Ectodermal cell (in vitro differentiated cells): ENCODE results near the gene BUD31.
"Not testable (repeated sequence)": the region's sequence is repeated elsewhere in the genome, so short reads cannot be mapped to it uniquely, and the experiment has no call there.

ENCODE experiments used
- H3K27ac ChIP-seq: 2 replicates; pipeline ENCODE4 v1.7.0; 2013; ENCODE audit warnings: mild to moderate bottlenecking, low read depth, low read length; ENCODE audit not compliant: insufficient read depth, poor library complexity, severe bottlenecking
- H3K27me3 ChIP-seq: 2 replicates; pipeline ENCODE4 v1.7.0; 2013; ENCODE audit warnings: mild to moderate bottlenecking, low read length; ENCODE audit not compliant: insufficient read depth, control insufficient read depth, poor library complexity, severe bottlenecking
- H3K36me3 ChIP-seq: one replicate; pipeline ENCODE4 v1.7.0; 2013; ENCODE audit warnings: low read length; ENCODE audit not compliant: control insufficient read depth, insufficient read depth
- H3K4me1 ChIP-seq: one replicate; pipeline ENCODE4 v1.7.0; 2013; ENCODE audit warnings: low read length; ENCODE audit not compliant: control insufficient read depth, insufficient read depth
- H3K4me3 ChIP-seq: 2 replicates; pipeline ENCODE4 v1.7.0; 2013; ENCODE audit warnings: low read depth, low read length, control low read depth; ENCODE audit not compliant: insufficient read depth
- H3K9me3 ChIP-seq: 2 replicates; pipeline ENCODE4 v1.7.0; 2013; ENCODE audit warnings: mild to moderate bottlenecking, low read length, moderate library complexity; ENCODE audit not compliant: control insufficient read depth
- WGBS, 2 experiments: methylation state at CpG; one replicate each; pipeline ENCODE4 v1.1.7; 2013; ENCODE audit warnings: missing lambda C conversion rate in 2 of 2; 5-methylcytosine and 5-hydroxymethylcytosine counted together

The BUD31 gene

GRCh38 chr7:99372275-99373090 is 36.3 kb upstream of the BUD31 start:
- Histone ChIP-seq H3K27ac (no peak overlapping the region), H3K36me3 (no peaks in the 10 kb centered on the region), H3K4me1 (no peaks in the 10 kb centered on the region), H3K4me3 (no peak overlapping the region), H3K9me3 (no peaks in the 10 kb centered on the region), H3K27me3 (no peaks in the 10 kb centered on the region)
- 82% methylated on average over 21 of the region's 21 CpGs for WGBS, 2 experiments

GRCh38 chr7:99373091-99374066 is 35.4 kb upstream of the BUD31 start:
- Histone ChIP-seq H3K4me1 (no peaks in the 10 kb centered on the region), H3K36me3 (no peaks in the 10 kb centered on the region), H3K4me3 (peak overlapping the region; percentile 71), H3K9me3 (no peaks in the 10 kb centered on the region), H3K27ac (no peak overlapping the region), H3K27me3 (no peaks in the 10 kb centered on the region)
- WGBS, 2 experiments, result 86 to 87% methylated on average over 41 of the region's 41 CpGs

- WGBS, 2 experiments, result 1% methylated on average over 95 of the region's 95 CpGs
- no peak within 1 kb of the TSS for H3K27ac ChIP-seq
- H3K27me3 ChIP-seq, result no peaks in the 10 kb centered on the region
- no peaks in the 10 kb centered on the region for H3K36me3 ChIP-seq
- peak within 1 kb of the TSS; percentile 71 for H3K4me3 ChIP-seq
- H3K9me3 ChIP-seq, result no peaks in the 10 kb centered on the region
- H3K4me1 ChIP-seq, result no peaks in the 10 kb centered on the region
Measured at GRCh38 chr7:99374111-99375064, 34.4 kb upstream of the BUD31 start, which contains the start of gene ARPC1B. Gene ARPC1B, plus strand, starts transcription at chr7:99374730. Its CDS starts 10,985 bp downstream, at chr7:99385715.

- no peaks in the 10 kb centered on the region for H3K9me3 ChIP-seq
- H3K27ac ChIP-seq, result no peak overlapping the region
- WGBS, 2 experiments, result 6 to 8% methylated on average over 58 of the region's 58 CpGs
- H3K27me3 ChIP-seq, result no peaks in the 10 kb centered on the region
- H3K4me1 ChIP-seq, result no peaks in the 10 kb centered on the region
- no peaks in the 10 kb centered on the region for H3K36me3 ChIP-seq
- H3K4me3 ChIP-seq, result peak overlapping the region; percentile 71
Measured at GRCh38 chr7:99375070-99375807, 33.5 kb upstream of the BUD31 start.

GRCh38 chr7:99379043-99379577 is 29.7 kb upstream of the BUD31 start:
- Histone ChIP-seq H3K4me3 (no peak overlapping the region), H3K4me1 (no peaks in the 10 kb centered on the region), H3K9me3 (no peaks in the 10 kb centered on the region), H3K27me3 (no peaks in the 10 kb centered on the region), H3K36me3 (no peaks in the 10 kb centered on the region), H3K27ac (no peak overlapping the region)
- 86 to 90% methylated on average over 7 of the region's 7 CpGs for WGBS, 2 experiments

- H3K27me3 ChIP-seq, H3K4me1 ChIP-seq, H3K9me3 ChIP-seq, H3K4me3 ChIP-seq, H3K27ac ChIP-seq, H3K36me3 ChIP-seq: not testable (repeated sequence)
- 91 to 95% methylated on average over 7 of the region's 7 CpGs for WGBS, 2 experiments
Measured at GRCh38 chr7:99379693-99380031, 29.1 kb upstream of the BUD31 start.

GRCh38 chr7:99380032-99380822 is 28.5 kb upstream of the BUD31 start:
- H3K4me1 ChIP-seq, result no peaks in the 10 kb centered on the region
- H3K27ac ChIP-seq, result no peak overlapping the region
- no peak overlapping the region for H3K4me3 ChIP-seq
- H3K9me3 ChIP-seq, result no peaks in the 10 kb centered on the region
- H3K27me3 ChIP-seq, result no peaks in the 10 kb centered on the region
- 91 to 92% methylated on average over 12 of the region's 12 CpGs for WGBS, 2 experiments
- no peaks in the 10 kb centered on the region for H3K36me3 ChIP-seq

- Histone ChIP-seq H3K27me3 (no peaks in the 10 kb centered on the region), H3K27ac (no peak overlapping the region), H3K4me1 (no peaks in the 10 kb centered on the region), H3K9me3 (no peaks in the 10 kb centered on the region), H3K4me3 (no peak overlapping the region), H3K36me3 (no peaks in the 10 kb centered on the region)
- 94 to 95% methylated on average over 16 of the region's 16 CpGs for WGBS, 2 experiments
Measured at GRCh38 chr7:99380823-99381663, 27.7 kb upstream of the BUD31 start.
